ENCODE data around the gene PNLIPRP2. TPM values are rescaled to one million over a fixed set of nuclear protein-coding genes. Genes with fewer than 3 reads are reported as not detected.

The PNLIPRP2 gene
- 0.34 and 0.37 TPM in 2 replicates for total RNA-seq (2014; rRNA removed; shearing (Covaris generic))
- not detected in 2 replicates for polyA plus RNA-seq (2015; cell fraction: cytosol; rRNA removed)
- polyA plus RNA-seq (2015; cell fraction: nucleus; rRNA removed), result not detected in 2 replicates

GRCh38 chr10:116620423-116621400 lies at the start of gene PNLIPRP2:
TSS of gene PNLIPRP2 (plus strand) at chr10:116620953.
- in situ Hi-C loops (cut with HindIII; ENCODE audit: low pct_unique_long_range_greater_than_20kb, low sequenced_read_pairs), result no loop called here
- no peak for DNase-seq (ENCODE audit: low read depth, low spot score)

GRCh38 chr10:116574797-116575196 lies 46.0 kb upstream of the PNLIPRP2 start:
- DNase-seq (ENCODE audit: low read depth, low spot score), result no peak
- in situ Hi-C loops (cut with HindIII; ENCODE audit: low pct_unique_long_range_greater_than_20kb, low sequenced_read_pairs), result no loop called here

- in situ Hi-C loops (cut with HindIII; ENCODE audit: low pct_unique_long_range_greater_than_20kb, low sequenced_read_pairs), result no loop called here
Observed at GRCh38 chr10:116587878-116588591, 32.7 kb upstream of the PNLIPRP2 start.

GRCh38 chr10:116588995-116589394 lies 31.8 kb upstream of the PNLIPRP2 start:
- DNase-seq (ENCODE audit: low read depth, low spot score), result no peak
- in situ Hi-C loops (cut with HindIII; ENCODE audit: low pct_unique_long_range_greater_than_20kb, low sequenced_read_pairs), result no loop called here

More at GRCh38 chr10:116587878-116588591, 32.7 kb upstream of the PNLIPRP2 start:
- no peak for DNase-seq (ENCODE audit: low read depth, low spot score)

GRCh38 chr10:116589926-116590325 lies 30.8 kb upstream of the PNLIPRP2 start:
- no peak for DNase-seq (ENCODE audit: low read depth, low spot score)
- in situ Hi-C loops (cut with HindIII; ENCODE audit: low pct_unique_long_range_greater_than_20kb, low sequenced_read_pairs), result no loop called here

- DNase-seq (ENCODE audit: low read depth, low spot score), result no peak
- in situ Hi-C loops (cut with HindIII; ENCODE audit: low pct_unique_long_range_greater_than_20kb, low sequenced_read_pairs), result no loop called here
Observed at GRCh38 chr10:116590590-116591444, 29.9 kb upstream of the PNLIPRP2 start, which contains the start of gene PNLIPRP1. TSS of gene PNLIPRP1 (plus strand) at chr10:116590959. CDS start at chr10:116591130, 171 bp downstream.

GRCh38 chr10:116593139-116593740 lies 27.5 kb upstream of the PNLIPRP2 start:
- in situ Hi-C loops (cut with HindIII; ENCODE audit: low pct_unique_long_range_greater_than_20kb, low sequenced_read_pairs), result no loop called here

GRCh38 chr10:116594525-116595035 lies 26.2 kb upstream of the PNLIPRP2 start:
- in situ Hi-C loops (cut with HindIII; ENCODE audit: low pct_unique_long_range_greater_than_20kb, low sequenced_read_pairs), result no loop called here
- no peak for DNase-seq (ENCODE audit: low read depth, low spot score)

More at GRCh38 chr10:116593139-116593740, 27.5 kb upstream of the PNLIPRP2 start:
- no peak for DNase-seq (ENCODE audit: low read depth, low spot score)

- no peak for DNase-seq (ENCODE audit: low read depth, low spot score)
- in situ Hi-C loops (cut with HindIII; ENCODE audit: low pct_unique_long_range_greater_than_20kb, low sequenced_read_pairs), result no loop called here
Observed at GRCh38 chr10:116596062-116596461, 24.7 kb upstream of the PNLIPRP2 start.

- in situ Hi-C loops (cut with HindIII; ENCODE audit: low pct_unique_long_range_greater_than_20kb, low sequenced_read_pairs), result no loop called here
Observed at GRCh38 chr10:116597543-116597942, 23.2 kb upstream of the PNLIPRP2 start.

GRCh38 chr10:116598329-116598728 lies 22.4 kb upstream of the PNLIPRP2 start:
- in situ Hi-C loops (cut with HindIII; ENCODE audit: low pct_unique_long_range_greater_than_20kb, low sequenced_read_pairs), result no loop called here
- DNase-seq (ENCODE audit: low read depth, low spot score), result no peak

More at GRCh38 chr10:116597543-116597942, 23.2 kb upstream of the PNLIPRP2 start:
- no peak for DNase-seq (ENCODE audit: low read depth, low spot score)

GRCh38 chr10:116599991-116600390 lies 20.8 kb upstream of the PNLIPRP2 start:
- in situ Hi-C loops (cut with HindIII; ENCODE audit: low pct_unique_long_range_greater_than_20kb, low sequenced_read_pairs), result no loop called here
- no peak for DNase-seq (ENCODE audit: low read depth, low spot score)

GRCh38 chr10:116602648-116603400 lies 17.9 kb upstream of the PNLIPRP2 start:
- in situ Hi-C loops (cut with HindIII; ENCODE audit: low pct_unique_long_range_greater_than_20kb, low sequenced_read_pairs), result no loop called here
- no peak for DNase-seq (ENCODE audit: low read depth, low spot score)

GRCh38 chr10:116606061-116606483 lies 14.7 kb upstream of the PNLIPRP2 start:
- DNase-seq (ENCODE audit: low read depth, low spot score), result no peak
- in situ Hi-C loops (cut with HindIII; ENCODE audit: low pct_unique_long_range_greater_than_20kb, low sequenced_read_pairs), result no loop called here

- in situ Hi-C loops (cut with HindIII; ENCODE audit: low pct_unique_long_range_greater_than_20kb, low sequenced_read_pairs), result no loop called here
- no peak for DNase-seq (ENCODE audit: low read depth, low spot score)
Observed at GRCh38 chr10:116607336-116607735, 13.4 kb upstream of the PNLIPRP2 start.

All from SK-MEL-5 (cell line).